ENCODE measurements around the gene GPR176.

The GPR176 gene

GRCh38 chr15:39807791-39808190 is 112.3 kb downstream of the GPR176 start:
- no peak for DNase-seq (ENCODE audit: low spot score)

- no peak for DNase-seq (ENCODE audit: low spot score)
Observed at GRCh38 chr15:39804026-39804425, 116.0 kb downstream of the GPR176 start.

- DNase-seq (ENCODE audit: low spot score) = no peak
Observed at GRCh38 chr15:39803016-39803415, 117.0 kb downstream of the GPR176 start.

GRCh38 chr15:39801641-39802309 is 118.3 kb downstream of the GPR176 start:
- DNase-seq (ENCODE audit: low spot score) = no peak

- peak; percentile 55 for DNase-seq (ENCODE audit: low spot score)
Observed at GRCh38 chr15:39799552-39800011, 120.5 kb downstream of the GPR176 start.

- no peak for DNase-seq (ENCODE audit: low spot score)
Observed at GRCh38 chr15:39798382-39798781, 121.7 kb downstream of the GPR176 start.

GRCh38 chr15:39797407-39797806 is 122.7 kb downstream of the GPR176 start:
- DNase-seq (ENCODE audit: low spot score) = no peak

- no peak for DNase-seq (ENCODE audit: low spot score)
Observed at GRCh38 chr15:39796601-39797000, 123.5 kb downstream of the GPR176 start.

GRCh38 chr15:39795486-39795885 is 124.6 kb downstream of the GPR176 start:
- no peak for DNase-seq (ENCODE audit: low spot score)

GRCh38 chr15:39794954-39795353 is 125.1 kb downstream of the GPR176 start:
- DNase-seq (ENCODE audit: low spot score) = no peak

GRCh38 chr15:39793923-39794322 is 126.1 kb downstream of the GPR176 start:
- no peak for DNase-seq (ENCODE audit: low spot score)

GRCh38 chr15:39792844-39793335 is 127.2 kb downstream of the GPR176 start:
- DNase-seq (ENCODE audit: low spot score) = no peak

GRCh38 chr15:39792025-39792843 is 127.8 kb downstream of the GPR176 start:
- no peak for DNase-seq (ENCODE audit: low spot score)

GRCh38 chr15:39789736-39790135 is 130.3 kb downstream of the GPR176 start:
- DNase-seq (ENCODE audit: low spot score) = no peak

- no peak for DNase-seq (ENCODE audit: low spot score)
Observed at GRCh38 chr15:39788800-39789565, 131.1 kb downstream of the GPR176 start.

GRCh38 chr15:39788108-39788507 is 132.0 kb downstream of the GPR176 start:
- DNase-seq (ENCODE audit: low spot score) = no peak

GRCh38 chr15:39787479-39787878 is 132.6 kb downstream of the GPR176 start:
- DNase-seq (ENCODE audit: low spot score) = no peak

GRCh38 chr15:39786447-39787056 is 133.5 kb downstream of the GPR176 start:
- peak; percentile 70 for DNase-seq (ENCODE audit: low spot score)

- DNase-seq (ENCODE audit: low spot score) = no peak
Observed at GRCh38 chr15:39785841-39786240, 134.2 kb downstream of the GPR176 start.

- no peak for DNase-seq (ENCODE audit: low spot score)
Observed at GRCh38 chr15:39785139-39785538, 134.9 kb downstream of the GPR176 start.

GRCh38 chr15:39784638-39785037 is 135.4 kb downstream of the GPR176 start:
- DNase-seq (ENCODE audit: low spot score) = no peak

- no peak for DNase-seq (ENCODE audit: low spot score)
Observed at GRCh38 chr15:39784125-39784524, 135.9 kb downstream of the GPR176 start.

Measured in pons (tissue), 1 donor.